ENCODE measurements around the gene CACNA2D4. TPM values are rescaled to one million over a fixed set of nuclear protein-coding genes. Genes with fewer than 3 reads are reported as not detected.
A peak's percentile ranks its signal among the peaks of the same experiment; 100 is the strongest.

The CACNA2D4 gene
- total RNA-seq, 1 donor from 2014 or later, result not detected

DNA sequence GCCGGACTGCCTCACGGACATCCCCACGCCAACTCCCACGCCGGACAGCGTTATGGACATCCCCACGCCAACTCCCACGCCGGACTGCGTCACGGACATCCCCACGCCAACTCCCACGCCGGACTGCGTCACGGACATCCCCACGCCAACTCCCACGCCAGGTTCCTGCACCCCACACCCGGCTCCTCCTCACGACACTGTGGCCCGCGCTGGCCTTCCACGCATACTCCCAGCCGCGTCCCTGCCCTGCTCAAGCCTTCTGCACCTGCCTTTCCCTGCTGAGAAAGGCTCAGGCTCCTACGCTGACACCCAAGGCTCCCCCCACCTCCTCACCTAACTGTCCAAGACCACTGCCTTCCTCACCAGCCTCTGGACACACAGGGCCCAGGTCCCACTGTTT lies 9.7 kb downstream of the CACNA2D4 start:
- Mint-ChIP-seq H3K4me3 (ENCODE audit: unreplicated experiment) (no peak overlapping the region), H3K4me1 (ENCODE audit: unreplicated experiment) (peaks cover 3% of the 10 kb centered on the region), H3K9me3 (ENCODE audit: unreplicated experiment) (peaks cover 20% of the 10 kb centered on the region), H3K36me3 (ENCODE audit: unreplicated experiment) (no peaks in the 10 kb centered on the region), H3K27me3 (ENCODE audit: unreplicated experiment) (peaks cover 5% of the 10 kb centered on the region), H3K27ac (ENCODE audit: unreplicated experiment) (no peak overlapping the region)
- TF ChIP-seq, protein P1, sequence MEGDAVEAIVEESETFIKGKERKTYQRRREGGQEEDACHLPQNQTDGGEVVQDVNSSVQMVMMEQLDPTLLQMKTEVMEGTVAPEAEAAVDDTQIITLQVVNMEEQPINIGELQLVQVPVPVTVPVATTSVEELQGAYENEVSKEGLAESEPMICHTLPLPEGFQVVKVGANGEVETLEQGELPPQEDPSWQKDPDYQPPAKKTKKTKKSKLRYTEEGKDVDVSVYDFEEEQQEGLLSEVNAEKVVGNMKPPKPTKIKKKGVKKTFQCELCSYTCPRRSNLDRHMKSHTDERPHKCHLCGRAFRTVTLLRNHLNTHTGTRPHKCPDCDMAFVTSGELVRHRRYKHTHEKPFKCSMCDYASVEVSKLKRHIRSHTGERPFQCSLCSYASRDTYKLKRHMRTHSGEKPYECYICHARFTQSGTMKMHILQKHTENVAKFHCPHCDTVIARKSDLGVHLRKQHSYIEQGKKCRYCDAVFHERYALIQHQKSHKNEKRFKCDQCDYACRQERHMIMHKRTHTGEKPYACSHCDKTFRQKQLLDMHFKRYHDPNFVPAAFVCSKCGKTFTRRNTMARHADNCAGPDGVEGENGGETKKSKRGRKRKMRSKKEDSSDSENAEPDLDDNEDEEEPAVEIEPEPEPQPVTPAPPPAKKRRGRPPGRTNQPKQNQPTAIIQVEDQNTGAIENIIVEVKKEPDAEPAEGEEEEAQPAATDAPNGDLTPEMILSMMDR (IDR thresholded peaks at IDR 0.05), result no peak
- peak; percentile 78 for DNase-seq (ENCODE audit: extremely low spot score, unreplicated experiment)

GRCh38 chr12:1907652-1908611 lies 10.5 kb downstream of the CACNA2D4 start:
- no peaks in the 10 kb centered on the region for H3K36me3 Mint-ChIP-seq (ENCODE audit: unreplicated experiment)
- no peak overlapping the region for H3K27ac Mint-ChIP-seq (ENCODE audit: unreplicated experiment)
- peaks cover 26% of the 10 kb centered on the region for H3K9me3 Mint-ChIP-seq (ENCODE audit: unreplicated experiment)
- TF ChIP-seq, protein P1 (IDR thresholded peaks at IDR 0.05), result no peak
- peak; percentile 80 for DNase-seq (ENCODE audit: extremely low spot score, unreplicated experiment)
- no peak overlapping the region for H3K4me3 Mint-ChIP-seq (ENCODE audit: unreplicated experiment)
- H3K4me1 Mint-ChIP-seq (ENCODE audit: unreplicated experiment), result peaks cover 3% of the 10 kb centered on the region
- peaks cover 5% of the 10 kb centered on the region for H3K27me3 Mint-ChIP-seq (ENCODE audit: unreplicated experiment)

GRCh38 chr12:1906579-1906978 lies 11.9 kb downstream of the CACNA2D4 start:
- H3K27ac Mint-ChIP-seq (ENCODE audit: unreplicated experiment), result no peak overlapping the region
- no peak overlapping the region for H3K4me3 Mint-ChIP-seq (ENCODE audit: unreplicated experiment)
- peaks cover 39% of the 10 kb centered on the region for H3K9me3 Mint-ChIP-seq (ENCODE audit: unreplicated experiment)
- TF ChIP-seq, protein P1 (IDR thresholded peaks at IDR 0.05), result no peak
- no peaks in the 10 kb centered on the region for H3K4me1 Mint-ChIP-seq (ENCODE audit: unreplicated experiment)
- H3K27me3 Mint-ChIP-seq (ENCODE audit: unreplicated experiment), result peaks cover 17% of the 10 kb centered on the region
- no peak for DNase-seq (ENCODE audit: extremely low spot score, unreplicated experiment)
- H3K36me3 Mint-ChIP-seq (ENCODE audit: unreplicated experiment), result no peaks in the 10 kb centered on the region

DNA sequence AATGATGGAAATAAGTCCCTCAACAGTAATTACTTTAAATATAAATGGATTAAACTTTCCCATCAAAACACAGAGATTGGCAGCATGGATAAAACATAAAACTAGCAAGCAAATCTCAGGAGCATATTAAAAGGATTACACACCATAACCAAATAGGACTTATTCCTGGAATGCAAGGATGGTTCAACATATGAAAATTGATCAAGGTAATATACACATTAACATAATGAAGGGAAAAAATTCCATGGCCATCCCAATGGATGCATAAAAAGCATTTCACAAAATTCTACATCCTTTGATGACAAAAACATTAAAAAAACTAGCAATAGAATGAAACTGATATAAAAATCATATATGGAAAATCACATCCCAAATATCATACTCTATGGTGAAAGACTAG lies 13.6 kb downstream of the CACNA2D4 start:
- Mint-ChIP-seq H3K9me3 (ENCODE audit: unreplicated experiment) (peaks cover 48% of the 10 kb centered on the region), H3K27ac (ENCODE audit: unreplicated experiment) (no peak overlapping the region), H3K27me3 (ENCODE audit: unreplicated experiment) (peaks cover 33% of the 10 kb centered on the region), H3K4me3 (ENCODE audit: unreplicated experiment) (no peak overlapping the region), H3K36me3 (ENCODE audit: unreplicated experiment) (peaks cover 6% of the 10 kb centered on the region), H3K4me1 (ENCODE audit: unreplicated experiment) (no peaks in the 10 kb centered on the region)
- DNase-seq (ENCODE audit: extremely low spot score, unreplicated experiment), result no peak
- TF ChIP-seq, protein P1 (IDR thresholded peaks at IDR 0.05), result no peak

- no peaks in the 10 kb centered on the region for H3K4me1 Mint-ChIP-seq (ENCODE audit: unreplicated experiment)
- H3K9me3 Mint-ChIP-seq (ENCODE audit: unreplicated experiment), result peaks cover 43% of the 10 kb centered on the region
- no peak for DNase-seq (ENCODE audit: extremely low spot score, unreplicated experiment)
- H3K4me3 Mint-ChIP-seq (ENCODE audit: unreplicated experiment), result no peak overlapping the region
- H3K27me3 Mint-ChIP-seq (ENCODE audit: unreplicated experiment), result peaks cover 90% of the 10 kb centered on the region
- TF ChIP-seq, protein P1 (IDR thresholded peaks at IDR 0.05), result no peak
- peaks cover 6% of the 10 kb centered on the region for H3K36me3 Mint-ChIP-seq (ENCODE audit: unreplicated experiment)
- H3K27ac Mint-ChIP-seq (ENCODE audit: unreplicated experiment), result no peak overlapping the region
These were observed 21.5 kb downstream of the CACNA2D4 start for GRCh38 chr12:1896964-1897363.

All from osteocyte (in vitro differentiated cells).